Anterior cingulate cortex (tissue), 58 donors: ENCODE measurements around the gene ID4.

Source experiments
- DNase-seq, 58 donors: peaks; one replicate each; lab custom pipeline; 2025; lab: John Stamatoyannopoulos, UW

ID4 gene

GRCh38 chr6:19830171-19830570 lies 7.0 kb upstream of the ID4 start:
- no peak for DNase-seq

DNA sequence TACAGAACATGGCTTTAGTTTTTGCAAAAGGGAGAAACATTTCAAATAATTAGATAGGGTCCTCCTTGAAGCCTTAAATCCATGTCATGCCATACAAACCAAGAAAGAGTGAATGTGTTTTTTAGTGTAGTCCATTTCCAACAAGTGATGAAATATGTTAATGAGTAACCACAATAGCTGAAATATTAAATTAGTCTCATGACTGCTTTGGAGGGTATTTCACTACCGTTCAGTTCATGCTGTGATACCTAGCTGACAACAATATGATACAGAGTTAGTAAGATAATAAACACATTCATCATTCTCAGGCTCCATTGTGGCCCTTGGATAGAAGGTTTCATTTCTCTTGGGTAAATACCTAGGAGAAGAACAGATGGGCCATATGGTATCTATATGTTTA lies 5.8 kb upstream of the ID4 start:
- DNase-seq: no peak

DNA sequence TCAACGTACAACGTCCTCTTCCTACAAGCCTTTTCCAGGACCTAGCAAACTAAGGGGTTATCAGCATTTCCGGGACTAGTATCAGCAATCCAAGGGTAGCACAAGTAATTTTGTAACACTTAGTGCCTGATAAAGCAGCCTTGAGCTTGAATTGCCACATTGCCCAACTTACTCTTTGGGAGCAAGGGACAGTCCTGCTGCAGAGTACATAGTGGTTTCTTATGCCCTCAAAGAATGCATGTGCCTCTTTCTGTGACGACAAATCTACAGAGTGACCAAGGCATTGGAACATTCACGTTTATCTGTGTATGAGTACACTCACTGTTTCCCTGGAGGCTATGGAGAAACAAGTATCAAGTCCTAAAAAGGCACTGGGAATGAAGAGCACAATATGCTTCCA lies 3.2 kb upstream of the ID4 start:
- no peak for DNase-seq

- DNase-seq: no peak
These were observed 2.3 kb upstream of the ID4 start for GRCh38 chr6:19834858-19835257.

GRCh38 chr6:19835605-19836004 lies 1.6 kb upstream of the ID4 start:
- DNase-seq: no peak

GRCh38 chr6:19837511-19838441 lies 606 bp downstream of the ID4 start:
- DNase-seq: peak in 3 of 58 donors; percentile 2 to 37 (median 15)

DNA sequence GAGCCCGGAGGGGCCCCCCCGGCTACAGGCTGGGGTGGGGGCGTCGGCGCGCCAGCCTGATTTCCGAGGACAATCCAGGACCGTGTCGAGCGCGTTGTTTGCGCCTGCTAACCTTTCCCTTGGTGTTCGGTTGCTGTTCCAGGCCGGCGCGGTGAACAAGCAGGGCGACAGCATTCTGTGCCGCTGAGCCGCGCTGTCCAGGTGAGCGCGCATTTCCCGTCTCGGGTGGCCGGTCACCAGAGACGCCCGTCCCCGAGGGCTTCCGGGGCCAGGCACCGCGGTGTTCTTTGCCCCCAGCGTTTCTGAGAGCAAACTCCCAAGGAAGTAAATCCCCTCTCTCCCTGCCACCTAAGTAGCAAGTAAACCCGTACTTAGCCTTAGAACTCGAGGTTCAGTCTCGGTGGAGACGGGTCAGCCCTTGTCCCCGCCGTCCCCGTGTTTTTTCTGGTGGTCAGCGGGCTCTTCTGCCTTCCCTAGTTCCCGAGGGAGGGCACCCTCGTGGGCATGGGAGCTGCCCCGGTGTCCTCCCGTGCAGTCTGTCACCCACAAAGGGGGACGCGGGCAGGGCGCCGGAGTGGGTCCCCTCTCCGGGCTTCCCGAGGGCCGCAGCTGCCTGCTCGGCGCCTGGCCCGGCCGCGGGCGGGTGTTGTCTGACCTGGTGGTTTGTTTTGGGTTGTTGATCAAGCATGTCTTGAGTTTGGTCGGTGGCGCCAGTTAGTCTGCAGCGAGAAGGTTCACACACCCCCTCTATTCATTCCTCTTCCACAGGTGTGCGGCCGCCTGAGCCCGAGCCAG lies 1.5 kb downstream of the ID4 start:
- DNase-seq: peak in 3 of 58 donors; percentile 7 to 32 (median 8)

- no peak for DNase-seq
These were observed 2.0 kb downstream of the ID4 start for GRCh38 chr6:19839237-19839546.

GRCh38 chr6:19839788-19840187 lies 2.6 kb downstream of the ID4 start:
- no peak for DNase-seq

- no peak for DNase-seq
These were observed 4.0 kb downstream of the ID4 start for GRCh38 chr6:19841181-19841580.

DNA sequence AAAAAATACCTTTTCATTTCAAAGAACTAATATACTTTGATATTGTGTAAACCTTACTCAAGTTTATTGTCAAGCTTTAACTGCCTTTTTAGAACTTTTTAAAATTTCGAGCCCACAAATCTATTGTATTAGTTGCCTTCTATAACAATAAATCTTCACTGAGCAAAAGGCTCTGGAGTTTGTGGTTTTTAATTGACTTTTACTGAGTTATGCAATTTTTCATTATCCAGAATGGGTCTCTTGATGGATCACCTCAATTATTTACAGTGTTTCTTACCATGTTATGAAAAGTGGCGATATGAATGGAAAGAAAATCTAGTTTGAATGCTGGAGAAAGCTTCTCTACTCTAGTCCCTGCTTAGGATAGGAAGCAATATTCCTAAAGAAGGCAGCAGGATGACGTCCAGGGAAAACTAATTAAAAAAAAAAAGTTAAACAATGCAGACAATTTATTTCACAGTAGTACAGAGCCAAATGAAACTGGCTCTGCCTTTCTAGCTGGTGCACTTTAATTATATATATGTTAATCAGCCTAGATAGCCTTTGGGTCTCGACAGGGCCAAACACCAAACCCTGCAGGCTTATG lies 5.0 kb downstream of the ID4 start:
- no peak for DNase-seq

DNA sequence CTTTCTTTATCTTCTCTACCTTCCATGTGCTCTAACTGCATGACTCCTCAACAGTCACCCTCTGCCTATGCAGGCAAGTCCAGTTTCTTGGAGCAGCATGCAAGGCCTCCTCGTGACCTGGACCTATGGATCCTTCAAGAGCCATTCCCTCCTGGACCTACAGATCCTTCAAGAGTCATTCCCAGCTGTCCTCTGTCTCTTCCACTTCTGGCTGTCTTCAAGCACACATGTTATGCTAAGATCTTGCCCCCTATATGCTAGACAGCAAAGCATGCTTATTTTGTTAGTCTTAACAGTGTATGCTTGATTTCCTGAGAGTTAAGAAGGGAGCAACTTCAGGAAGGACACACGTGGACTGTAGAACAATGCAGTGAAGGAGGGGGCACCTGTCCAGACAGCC lies 7.5 kb downstream of the ID4 start:
- DNase-seq: no peak

DNA sequence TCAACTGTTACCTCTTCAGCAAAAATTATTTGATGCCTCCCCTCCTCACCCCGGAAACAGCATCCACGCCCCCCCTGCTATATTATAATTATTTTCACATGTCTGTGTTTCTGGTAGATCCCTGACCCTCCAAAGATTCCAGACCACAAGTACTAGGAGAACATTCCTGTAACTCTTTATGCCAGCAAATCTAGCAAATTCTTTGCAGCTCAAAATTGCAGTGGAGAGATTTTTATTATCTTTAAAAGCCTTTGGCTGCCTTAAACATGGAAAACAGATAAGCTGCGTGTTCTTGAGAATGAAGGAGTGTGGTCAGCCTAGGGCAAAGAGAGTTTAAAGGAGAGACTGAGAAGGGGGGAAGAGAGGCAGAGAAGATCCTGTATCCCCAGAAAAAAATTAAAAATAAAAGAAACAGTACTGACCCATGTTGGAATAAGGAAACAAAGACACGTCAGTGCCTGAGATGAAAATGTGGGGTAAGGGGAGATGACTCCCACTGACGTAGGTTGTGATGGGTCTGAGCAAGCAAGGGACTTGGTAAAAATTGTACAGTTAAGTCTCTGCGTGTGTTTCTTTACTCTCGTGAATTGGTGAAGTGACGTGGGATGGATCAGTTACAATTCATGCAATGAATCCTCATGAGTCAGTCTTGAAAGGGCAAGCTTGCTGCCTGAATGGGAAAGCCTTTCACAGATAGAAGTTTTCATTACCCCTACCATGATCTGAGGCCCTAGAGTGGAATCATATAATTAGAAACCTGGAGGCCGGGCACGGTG lies 8.3 kb downstream of the ID4 start:
- DNase-seq: no peak

- DNase-seq: no peak
These were observed 11.4 kb downstream of the ID4 start for GRCh38 chr6:19848465-19849029.

DNA sequence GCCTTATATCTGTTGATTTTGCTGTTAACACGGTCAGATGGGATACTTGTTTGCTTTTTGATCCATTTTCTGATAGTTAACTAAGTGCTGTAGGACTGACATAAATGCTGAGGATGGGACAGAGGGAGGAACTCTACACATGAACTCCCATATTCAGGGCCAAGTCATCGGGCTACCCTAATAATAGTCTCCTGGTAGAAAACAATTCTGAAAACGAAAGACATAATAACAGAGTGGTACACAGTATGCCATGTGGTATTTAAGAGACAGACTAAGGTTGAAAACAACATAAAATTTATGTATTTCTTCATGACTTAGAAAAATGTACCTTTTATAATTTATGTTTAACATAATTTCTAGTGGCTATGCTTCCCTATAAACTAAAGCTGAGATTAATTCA lies 12.0 kb downstream of the ID4 start:
- DNase-seq: no peak

DNA sequence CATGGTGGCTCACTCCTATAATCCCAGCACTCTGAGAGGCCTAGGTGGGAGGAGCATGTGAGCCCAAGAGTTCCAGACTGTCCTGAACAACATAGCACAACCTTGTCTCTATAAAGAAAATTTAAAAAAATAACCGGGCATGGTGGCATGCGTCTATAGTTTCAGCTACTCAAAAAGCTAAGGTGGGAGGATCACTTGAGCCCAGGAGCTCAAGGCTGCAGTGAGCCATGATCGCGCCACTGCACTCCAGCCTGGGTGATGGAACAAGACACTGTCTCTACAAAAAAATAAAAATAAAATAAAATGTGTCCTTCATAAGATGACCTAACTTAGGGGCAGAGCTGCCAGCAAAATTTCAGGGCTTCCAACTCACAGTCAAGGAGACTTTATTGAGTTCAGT lies 12.6 kb downstream of the ID4 start:
- DNase-seq: no peak

DNA sequence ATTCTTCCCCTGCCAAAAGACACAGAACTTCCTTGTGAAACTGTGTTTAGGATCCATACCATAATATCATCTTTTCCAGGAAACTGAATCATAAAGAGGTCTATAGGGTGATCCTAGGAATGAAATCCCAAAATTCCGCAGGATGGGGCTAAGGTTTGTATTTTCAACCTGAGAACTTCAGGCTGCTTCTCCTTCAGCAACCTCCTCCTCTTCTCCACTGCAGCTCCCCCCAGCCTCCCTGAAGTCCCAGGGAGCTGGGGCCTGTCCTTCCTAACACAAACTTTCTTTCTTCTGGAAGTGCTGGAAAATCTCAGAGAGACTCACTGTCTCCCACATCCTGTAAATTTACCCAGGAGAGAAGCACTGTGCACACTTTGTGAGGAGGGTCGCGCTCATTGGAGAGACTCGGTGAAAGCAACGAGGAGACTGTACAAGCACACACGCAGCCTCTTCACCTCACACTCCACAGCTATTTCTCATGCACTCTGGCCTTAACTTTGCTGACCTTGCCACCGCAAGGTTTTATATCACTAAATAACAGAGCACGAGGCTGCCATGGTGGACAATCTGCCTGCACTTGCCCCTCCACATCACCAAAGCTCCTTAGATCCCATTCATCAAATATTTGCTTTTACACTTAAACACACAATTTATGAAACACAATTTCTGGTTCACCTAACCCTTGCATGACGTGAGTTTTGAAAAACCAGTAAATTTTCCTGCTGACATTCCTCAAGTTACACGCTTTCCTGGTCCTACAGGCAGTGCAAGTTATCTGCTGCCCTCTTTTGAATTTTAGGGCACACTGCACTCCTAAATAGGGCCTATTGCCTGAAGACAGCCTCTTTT lies 14.3 kb downstream of the ID4 start:
- peak in 27 of 58 donors; percentile 1 to 77 (median 17) for DNase-seq

DNA sequence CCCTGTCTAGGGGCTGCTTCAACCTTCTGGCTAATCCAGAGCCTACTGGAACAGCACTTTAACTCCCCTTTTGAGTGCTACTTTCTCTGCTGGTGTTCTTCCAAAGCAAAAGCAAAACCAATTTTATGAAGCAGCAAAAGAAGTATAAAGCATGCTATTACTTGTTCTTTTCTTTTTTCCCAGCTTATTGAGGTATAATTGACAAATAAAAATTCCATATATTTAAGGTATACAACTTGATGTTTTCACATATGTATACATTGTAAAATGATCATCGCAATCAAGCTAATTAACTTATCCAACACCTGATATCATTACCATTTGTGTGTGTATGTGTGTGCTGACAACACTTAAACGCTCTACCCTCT lies 14.9 kb downstream of the ID4 start:
- DNase-seq: no peak

GRCh38 chr6:19852927-19853326 lies 15.8 kb downstream of the ID4 start:
- DNase-seq: no peak
